Activated CD8-positive, alpha-beta T cell treated with anti-CD3 and anti-CD28 coated beads for 36 hours (primary cell): ENCODE results near the gene OR2Z1. TPM values are rescaled to one million over a fixed set of nuclear protein-coding genes. Genes with fewer than 3 reads are reported as not detected.

Source experiments
- ATAC-seq: fragments of 200-7000 bp; cut with Tn5 transposase; one replicate; pipeline ENCODE4 v1.10.0; 2021; ENCODE audit warnings: mild to moderate bottlenecking, moderate library complexity
- CTCF ChIA-PET: fragments of 350-600 bp; sonication (Branson Sonifier 250); formaldehyde crosslinking; loops from one replicate; lab custom pipeline; 2021; ENCODE audit warnings: antibody characterized with exemption; lab: Charles Lee
- POLR2A ChIA-PET: fragments of 350-600 bp; sonication (Branson Sonifier 250); formaldehyde crosslinking; loops from one replicate; lab custom pipeline; 2021; ENCODE audit warnings: antibody characterized with exemption; lab: Charles Lee
- DNase-seq: peaks from one replicate; pipeline ENCODE4 v3.0.0-alpha.2; 2020
- H3K27ac Mint-ChIP-seq: one replicate; pipeline ENCODE4 v1.8.0; 2021; ENCODE audit warnings: mild to moderate bottlenecking, mixed read lengths
- H3K27me3 Mint-ChIP-seq: one replicate; pipeline ENCODE4 v1.8.0; 2021; ENCODE audit warnings: mixed read lengths
- H3K36me3 Mint-ChIP-seq: one replicate; pipeline ENCODE4 v1.8.0; 2021; ENCODE audit warnings: low read depth, mixed read lengths
- H3K4me1 Mint-ChIP-seq: one replicate; pipeline ENCODE4 v1.8.0; 2021; ENCODE audit warnings: low read depth, mixed read lengths
- H3K4me3 Mint-ChIP-seq: one replicate; pipeline ENCODE4 v1.8.0; 2021; ENCODE audit warnings: mild to moderate bottlenecking, moderate library complexity, mixed read lengths
- H3K9me3 Mint-ChIP-seq: one replicate; pipeline ENCODE4 v1.8.0; 2021; ENCODE audit warnings: mixed read lengths
- CTCF ChIP-seq: fragments of 200-600 bp; IDR thresholded peaks from one replicate; pipeline ENCODE4 v1.8.0; 2022; ENCODE audit warnings: antibody characterized with exemption, mild to moderate bottlenecking
- intact Hi-C: fragments of 100-400 bp; cut with micrococcal nuclease; formaldehyde crosslinking; loops from one replicate; pipeline ENCODE4 v1.10.0; 2022
- total RNA-seq, 2 experiments: library from RNA; stranded (reverse); gene quantifications; one replicate each; pipeline ENCODE4 v1.2.3, GENCODE V29; 2021

The OR2Z1 gene
- total RNA-seq, 2 experiments from 2014 or later = not detected

GRCh38 chr19:8695501-8695900, 25.9 kb upstream of the OR2Z1 start:
- CTCF ChIA-PET = interaction anchor here (1.0 to 4.0 kb wide), 6 partner anchors 14 to 117 kb away, joined by 3 to 93 read pairs (median 8); no protein-coding TSS in a partner anchor
- Mint-ChIP-seq H3K27ac (no peak overlapping the region), H3K36me3 (no peaks in the 10 kb centered on the region), H3K4me3 (no peak overlapping the region), H3K27me3 (peaks cover 8% of the 10 kb centered on the region), H3K4me1 (peaks cover 5% of the 10 kb centered on the region), H3K9me3 (no peaks in the 10 kb centered on the region)
- TF ChIP-seq CTCF = no peak
- DNase-seq (no peak), ATAC-seq (no peak)
- POLR2A ChIA-PET = no interaction called here
- intact Hi-C loops = loop anchor here (2.0 kb wide), 1 partner anchor 41 kb away; no protein-coding TSS in a partner anchor

GRCh38 chr19:8695911-8696310, 25.5 kb upstream of the OR2Z1 start:
- POLR2A ChIA-PET = no interaction called here
- intact Hi-C loops = loop anchor here (2.0 kb wide), 1 partner anchor 41 kb away; no protein-coding TSS in a partner anchor
- peaks cover 8% of the 10 kb centered on the region for H3K27me3 Mint-ChIP-seq
- H3K9me3 Mint-ChIP-seq = no peaks in the 10 kb centered on the region
- CTCF ChIA-PET = interaction anchor here (1.0 kb wide), 1 partner anchor 54 kb away, joined by 3 read pairs; no protein-coding TSS in a partner anchor
- no peak for DNase-seq
- ATAC-seq = no peak
- TF ChIP-seq CTCF = no peak
- no peak overlapping the region for H3K4me3 Mint-ChIP-seq
- H3K36me3 Mint-ChIP-seq = no peaks in the 10 kb centered on the region
- H3K4me1 Mint-ChIP-seq = peaks cover 5% of the 10 kb centered on the region
- no peak overlapping the region for H3K27ac Mint-ChIP-seq

- Mint-ChIP-seq H3K4me1 (peaks cover 14% of the 10 kb centered on the region), H3K9me3 (no peaks in the 10 kb centered on the region), H3K27ac (no peak overlapping the region), H3K4me3 (no peak overlapping the region), H3K36me3 (no peaks in the 10 kb centered on the region), H3K27me3 (peaks cover 8% of the 10 kb centered on the region)
- intact Hi-C loops = no loop called here
- no peak for ATAC-seq
- CTCF ChIA-PET = interaction anchor here (1.1 to 1.5 kb wide), 2 partner anchors 7 to 10 kb away, joined by 4 to 8 read pairs; no protein-coding TSS in a partner anchor
- no peak for TF ChIP-seq CTCF
- POLR2A ChIA-PET = no interaction called here
- DNase-seq = no peak
Observed at GRCh38 chr19:8696993-8697392, 24.4 kb upstream of the OR2Z1 start.

GRCh38 chr19:8697671-8698432, 23.6 kb upstream of the OR2Z1 start:
- Mint-ChIP-seq H3K4me3 (no peak overlapping the region), H3K27ac (no peak overlapping the region), H3K27me3 (peaks cover 8% of the 10 kb centered on the region), H3K4me1 (peaks cover 23% of the 10 kb centered on the region), H3K9me3 (no peaks in the 10 kb centered on the region), H3K36me3 (no peaks in the 10 kb centered on the region)
- intact Hi-C loops = no loop called here
- DNase-seq = peak; percentile 41
- ChIA-PET POLR2A (no interaction called here), CTCF (interaction anchor here (0.8 to 5.3 kb wide), 5 partner anchors 8 to 291 kb away, joined by 3 to 34 read pairs (median 4); partner anchors contain the start of gene OR2Z1)
- ATAC-seq = no peak
- peak; percentile 66 for TF ChIP-seq CTCF

- H3K4me3 Mint-ChIP-seq = no peak within 1 kb of the TSS
- no peaks in the 10 kb centered on the region for H3K36me3 Mint-ChIP-seq
- intact Hi-C loops = no loop called here
- H3K27ac Mint-ChIP-seq = no peak within 1 kb of the TSS
- peaks cover 26% of the 10 kb centered on the region for H3K4me1 Mint-ChIP-seq
- CTCF ChIA-PET = interaction anchor here (0.8 to 5.3 kb wide), 6 partner anchors 9 to 290 kb away, joined by 3 to 34 read pairs (median 4); partner anchors contain the start of gene OR2Z1
- DNase-seq (no peak), ATAC-seq (no peak)
- no peak for TF ChIP-seq CTCF
- POLR2A ChIA-PET = no interaction called here
- H3K9me3 Mint-ChIP-seq = no peaks in the 10 kb centered on the region
- H3K27me3 Mint-ChIP-seq = peaks cover 7% of the 10 kb centered on the region
Observed at GRCh38 chr19:8698433-8699063, 22.9 kb upstream of the OR2Z1 start, which contains the start of gene ACTL9. Gene ACTL9 (minus strand): TSS chr19:8698795. CDS start chr19:8698701, 94 bp downstream.
